MM.1S (cell line): Measurements from ENCODE around the gene TSR1.
A peak's percentile ranks its signal among the peaks of the same experiment; 100 is the strongest.

Experiments used
- DNase-seq: peaks from one replicate; pipeline ENCODE4 v3.0.0-alpha.2; 2015
- H2AFZ ChIP-seq: fragments of 300-600 bp; sonication (generic); 2 replicates; pipeline ENCODE4 v1.6.0; 2016; ENCODE audit warnings: antibody characterized with exemption, low read length
- H3F3A ChIP-seq: fragments of 300-600 bp; sonication (generic); 2 replicates; pipeline ENCODE4 v1.6.1; 2016; ENCODE audit warnings: mild to moderate bottlenecking, antibody characterized with exemption, low read length, moderate library complexity, mixed read lengths; ENCODE audit not compliant: insufficient read depth
- H3K27ac ChIP-seq: fragments of 300-600 bp; sonication (generic); 2 replicates; pipeline ENCODE4 v1.5.1; 2016; ENCODE audit warnings: mild to moderate bottlenecking, low read length
- H3K27me3 ChIP-seq: fragments of 300-600 bp; sonication (generic); replicated peaks from 2 replicates; pipeline ENCODE4 v1.6.0; 2016; ENCODE audit warnings: low read length; ENCODE audit not compliant: insufficient read depth
- H3K36me3 ChIP-seq: fragments of 300-600 bp; sonication (generic); replicated peaks from 2 replicates; pipeline ENCODE4 v1.6.1; 2016; ENCODE audit warnings: mild to moderate bottlenecking, low read length, mixed read lengths; ENCODE audit not compliant: insufficient read depth
- H3K4me1 ChIP-seq: fragments of 300-600 bp; sonication (generic); 2 replicates; pipeline ENCODE4 v1.6.1; 2016; ENCODE audit warnings: low read length, mixed read lengths
- H3K4me2 ChIP-seq: fragments of 300-600 bp; sonication (generic); 2 replicates; pipeline ENCODE4 v1.6.0; 2016; ENCODE audit warnings: low read depth, low read length
- H3K4me3 ChIP-seq: fragments of 300-600 bp; sonication (generic); 2 replicates; pipeline ENCODE4 v1.5.1; 2016; ENCODE audit warnings: low read length, mixed read lengths
- H3K79me2 ChIP-seq: fragments of 300-600 bp; sonication (generic); 2 replicates; pipeline ENCODE4 v1.6.1; 2016; ENCODE audit warnings: mixed run types, low read length, mixed read lengths
- H3K9ac ChIP-seq: fragments of 300-600 bp; sonication (generic); 2 replicates; pipeline ENCODE4 v1.6.1; 2016; ENCODE audit warnings: low read length, mixed read lengths
- H3K9me2 ChIP-seq: fragments of 300-600 bp; sonication (generic); replicated peaks from 2 replicates; pipeline ENCODE4 v1.6.1; 2016; ENCODE audit warnings: mild to moderate bottlenecking, low read length, mixed read lengths; ENCODE audit not compliant: insufficient read depth
- H3K9me3 ChIP-seq: fragments of 300-600 bp; sonication (generic); replicated peaks from 2 replicates; pipeline ENCODE4 v1.6.1; 2016; ENCODE audit warnings: mild to moderate bottlenecking, low read length, mixed read lengths; ENCODE audit not compliant: insufficient read depth
- H4K20me1 ChIP-seq: fragments of 300-600 bp; sonication (generic); 2 replicates; pipeline ENCODE4 v1.6.1; 2016; ENCODE audit warnings: mild to moderate bottlenecking, low read length, moderate library complexity, mixed read lengths; ENCODE audit not compliant: insufficient read depth
- CTCF ChIP-seq: fragments of 300-600 bp; sonication (generic); IDR thresholded peaks from 2 replicates; pipeline ENCODE4 v1.5.1; 2016; ENCODE audit warnings: antibody characterized with exemption, low read length, mixed read lengths
- EZH2 ChIP-seq: fragments of 300-600 bp; sonication (generic); optimal IDR thresholded peaks from 2 replicates; pipeline ENCODE3; 2017; ENCODE audit warnings: low read depth, mild to moderate bottlenecking, antibody characterized with exemption, low read length, mixed read lengths
- EZH2phosphoT487 ChIP-seq: fragments of 300-600 bp; sonication (generic); IDR thresholded peaks from 2 replicates; pipeline ENCODE4 v1.6.1; 2018; ENCODE audit warnings: antibody characterized with exemption, low read length

The TSR1 gene

GRCh38 chr17:2283302-2283701 lies 53.0 kb downstream of the TSR1 start:
- Histone ChIP-seq H3K4me1 (peaks cover 17% of the 10 kb centered on the region), H3K4me3 (no peak overlapping the region), H2AFZ (no peak overlapping the region), H3K79me2 (peaks cover 12% of the 10 kb centered on the region), H3K27me3 (no peaks in the 10 kb centered on the region), H3F3A (no peaks in the 10 kb centered on the region), H4K20me1 (no peaks in the 10 kb centered on the region), H3K9me3 (no peaks in the 10 kb centered on the region), H3K36me3 (0 out of 2 replicates have a peak, but pooled peaks cover 9% of the 10 kb centered on the region), H3K9me2 (no peaks in the 10 kb centered on the region), H3K9ac (no peak overlapping the region), H3K4me2 (no peak overlapping the region), H3K27ac (no peak overlapping the region)
- no peak for DNase-seq
- TF ChIP-seq CTCF (no peak), EZH2 (no peak), EZH2phosphoT487 (no peak)

- Histone ChIP-seq H3K79me2 (peaks cover 9% of the 10 kb centered on the region; the same call in 1 of the 2 replicates), H3K9me2 (no peaks in the 10 kb centered on the region), H3K9me3 (no peaks in the 10 kb centered on the region), H3K27me3 (no peaks in the 10 kb centered on the region), H4K20me1 (no peaks in the 10 kb centered on the region), H3K4me1 (peaks cover 14% of the 10 kb centered on the region), H3K4me2 (no peak overlapping the region), H3K27ac (no peak overlapping the region), H2AFZ (no peak overlapping the region), H3F3A (no peaks in the 10 kb centered on the region), H3K4me3 (no peak overlapping the region), H3K36me3 (0 out of 2 replicates have a peak, but pooled peaks cover 9% of the 10 kb centered on the region), H3K9ac (no peak overlapping the region)
- TF ChIP-seq CTCF (peak; percentile 65), EZH2phosphoT487 (no peak), EZH2 (no peak)
- peak; percentile 67 for DNase-seq
Observed at GRCh38 chr17:2282297-2282873, 53.9 kb downstream of the TSR1 start.

- Histone ChIP-seq H3K4me1 (no peaks in the 10 kb centered on the region), H3F3A (no peaks in the 10 kb centered on the region), H3K36me3 (0 out of 2 replicates have a peak, but pooled peaks cover 9% of the 10 kb centered on the region), H3K9me2 (no peaks in the 10 kb centered on the region), H3K27me3 (no peaks in the 10 kb centered on the region), H2AFZ (no peak overlapping the region), H3K4me3 (no peak overlapping the region), H3K4me2 (no peak overlapping the region), H3K9me3 (no peaks in the 10 kb centered on the region), H4K20me1 (no peaks in the 10 kb centered on the region), H3K79me2 (no peaks in the 10 kb centered on the region), H3K9ac (no peak overlapping the region), H3K27ac (no peak overlapping the region)
- TF ChIP-seq EZH2phosphoT487 (no peak), CTCF (no peak), EZH2 (no peak)
- DNase-seq: no peak
Observed at GRCh38 chr17:2279707-2280106, 56.5 kb downstream of the TSR1 start.
